Cerebellar nuclear complex (tissue), 1 donor: Measurements from ENCODE around the gene TSFM.
A peak's percentile ranks its signal among the peaks of the same experiment; 100 is the strongest.

Experiments used
- DNase-seq, 2 experiments: peaks; one replicate each; lab custom pipeline; 2025; lab: John Stamatoyannopoulos, UW

Gene TSFM

DNA sequence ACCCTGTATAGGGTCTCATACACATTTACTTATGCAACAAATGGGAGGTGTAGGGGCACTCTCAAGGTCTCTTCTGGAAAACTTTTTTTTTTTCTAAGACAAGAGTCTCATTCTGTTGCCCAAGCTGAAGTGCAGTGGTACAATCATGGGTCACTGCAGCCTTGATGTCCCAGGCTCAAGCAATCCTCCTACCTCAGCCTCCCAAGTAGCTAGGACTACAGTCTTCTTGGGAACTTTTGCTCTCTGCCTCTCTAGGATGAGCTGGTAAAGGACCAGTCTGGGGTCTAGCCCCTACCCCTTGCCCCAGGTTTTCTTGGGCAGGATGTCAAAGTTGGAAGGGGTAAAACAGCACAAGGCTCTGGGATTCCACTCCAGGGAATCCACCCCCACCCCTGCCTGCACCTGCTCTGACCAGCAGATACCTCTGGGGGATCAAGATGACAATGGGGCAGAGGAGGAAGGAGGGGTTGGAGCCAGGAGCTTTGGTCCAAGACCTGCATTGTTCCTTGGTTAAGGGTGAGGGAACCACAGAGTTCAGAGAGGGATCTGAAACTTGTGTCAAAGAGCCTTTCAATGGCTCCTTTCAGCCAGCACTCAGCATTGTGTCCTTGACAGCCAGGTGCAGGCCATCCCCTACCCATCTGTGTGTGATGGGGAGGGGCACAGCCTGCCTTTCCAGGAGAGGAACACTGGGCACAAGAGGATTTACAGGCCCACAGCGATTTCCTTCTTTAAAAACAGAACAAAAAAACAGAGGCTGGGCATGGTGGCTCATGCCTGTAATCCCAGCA lies 51.7 kb downstream of the TSFM start:
- DNase-seq, result no peak

DNA sequence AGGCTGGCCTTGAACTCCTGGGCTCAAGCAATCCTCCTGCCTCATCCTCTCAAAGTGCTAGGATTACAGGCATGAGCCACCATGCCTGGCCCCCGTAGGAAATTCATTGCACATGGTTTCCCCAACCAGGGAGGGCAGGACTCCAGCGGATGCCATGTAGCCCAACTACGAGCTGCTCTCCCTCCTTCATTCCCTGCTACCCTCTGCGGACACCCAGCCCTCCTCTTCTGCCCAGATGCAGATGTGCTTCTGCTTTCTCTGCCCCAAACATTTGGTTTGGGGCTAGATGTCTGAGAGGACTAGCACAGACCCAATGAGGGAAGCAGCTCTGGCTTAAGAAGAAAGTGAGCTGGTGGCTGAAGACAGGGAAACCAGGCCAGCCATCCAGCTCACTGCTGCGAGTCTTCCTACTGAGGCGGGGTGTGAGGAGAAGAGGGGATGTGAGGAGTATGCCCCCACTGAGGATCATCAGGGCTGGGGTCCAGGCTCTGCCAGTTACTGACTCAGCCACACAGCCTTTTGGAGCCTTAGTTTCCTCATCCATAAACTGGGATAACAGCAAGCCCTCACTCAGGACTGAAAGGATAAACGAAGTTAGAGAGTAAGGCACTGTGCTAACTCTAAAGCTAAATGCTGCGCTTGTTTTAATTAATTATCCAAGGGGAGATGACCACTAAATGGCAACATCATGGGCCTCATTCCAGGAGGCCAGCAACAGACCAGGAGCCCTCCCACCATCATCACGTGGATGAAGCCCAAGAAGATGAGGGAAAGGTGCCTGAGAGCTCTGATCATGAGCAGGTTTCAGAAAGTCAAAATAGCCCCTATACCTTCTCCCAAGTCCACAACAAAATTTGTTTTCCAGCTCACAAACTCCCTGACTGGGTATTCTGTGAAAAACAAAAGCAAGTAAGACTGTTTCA lies 53.0 kb downstream of the TSFM start:
- no peak for DNase-seq

DNA sequence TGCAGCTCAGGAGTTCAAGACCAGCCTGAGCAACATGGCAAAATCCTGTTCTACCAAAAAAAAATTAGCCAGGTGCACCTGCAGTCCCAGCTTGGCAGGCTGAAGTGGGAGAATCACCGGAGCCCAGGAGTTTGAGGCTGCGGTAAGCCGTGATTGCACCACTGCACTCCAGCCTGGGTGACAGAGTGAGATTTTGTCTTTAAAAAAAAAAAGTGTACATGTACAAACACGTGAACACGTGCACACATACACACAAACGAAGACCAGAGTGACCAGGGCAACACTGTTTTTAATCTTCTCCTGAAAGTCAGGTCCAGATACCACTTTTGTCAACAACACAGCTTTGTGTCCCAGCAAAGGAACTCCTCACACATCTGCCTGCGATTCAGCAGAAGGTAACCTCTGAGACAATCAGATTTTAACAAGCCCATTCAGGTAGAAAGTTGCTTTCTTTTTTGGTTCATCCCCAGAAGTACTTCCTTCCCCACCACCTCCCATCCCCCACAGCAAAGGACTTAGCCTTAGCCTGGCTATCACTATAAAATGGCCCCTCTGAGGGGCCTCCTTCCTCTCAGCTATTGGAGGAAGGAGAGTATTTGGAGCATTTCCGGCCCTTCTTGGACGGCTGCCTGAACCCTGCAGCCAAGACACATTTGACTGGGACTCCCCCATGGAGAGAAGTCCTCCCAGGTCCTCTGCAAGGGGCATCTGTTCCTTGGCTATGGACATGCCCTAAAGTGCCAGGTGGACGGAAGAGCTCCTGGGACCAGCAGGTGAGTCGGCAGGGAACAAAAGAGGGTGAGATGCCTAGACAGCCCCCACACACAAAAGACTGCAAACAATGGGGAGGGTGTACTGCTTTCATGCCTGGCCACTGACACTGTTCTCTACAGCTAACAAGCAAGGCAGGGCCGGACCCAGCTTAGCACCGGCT lies 54.1 kb downstream of the TSFM start:
- peak; percentile 88 to 90 for DNase-seq

DNA sequence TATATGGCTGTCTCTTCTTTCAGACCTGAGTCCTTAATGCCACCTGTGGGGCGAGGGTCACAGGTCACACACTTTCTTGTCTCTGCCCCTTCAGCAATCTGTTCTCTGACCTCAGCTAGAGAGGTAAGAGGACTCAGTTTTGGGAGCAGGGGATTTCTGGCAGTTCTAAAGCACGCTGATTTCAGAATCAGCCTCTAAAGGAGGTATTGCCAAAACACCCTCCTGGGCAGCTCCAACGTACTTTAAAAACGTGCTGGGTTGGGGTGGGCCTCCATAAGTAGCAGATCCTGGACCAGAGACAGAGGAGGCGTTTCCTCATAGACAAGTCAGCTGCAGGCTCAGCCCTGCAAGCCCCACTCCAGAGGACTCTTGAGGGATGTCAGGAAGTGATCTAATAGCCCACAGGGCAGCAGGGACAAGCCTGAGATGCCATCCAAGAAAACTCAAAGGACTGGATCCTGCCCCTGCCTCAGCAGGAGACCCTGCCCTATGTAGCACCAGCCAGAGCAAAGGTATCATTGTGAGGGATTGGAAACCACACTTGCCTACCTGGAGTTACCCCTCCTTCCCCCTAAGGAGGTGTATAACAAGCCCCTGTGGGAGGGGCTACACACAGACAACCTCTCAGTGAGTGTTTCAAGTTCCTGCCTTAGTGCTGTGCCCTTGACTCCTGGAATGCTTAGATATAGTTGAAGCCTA lies 55.4 kb downstream of the TSFM start:
- DNase-seq, result no peak

DNA sequence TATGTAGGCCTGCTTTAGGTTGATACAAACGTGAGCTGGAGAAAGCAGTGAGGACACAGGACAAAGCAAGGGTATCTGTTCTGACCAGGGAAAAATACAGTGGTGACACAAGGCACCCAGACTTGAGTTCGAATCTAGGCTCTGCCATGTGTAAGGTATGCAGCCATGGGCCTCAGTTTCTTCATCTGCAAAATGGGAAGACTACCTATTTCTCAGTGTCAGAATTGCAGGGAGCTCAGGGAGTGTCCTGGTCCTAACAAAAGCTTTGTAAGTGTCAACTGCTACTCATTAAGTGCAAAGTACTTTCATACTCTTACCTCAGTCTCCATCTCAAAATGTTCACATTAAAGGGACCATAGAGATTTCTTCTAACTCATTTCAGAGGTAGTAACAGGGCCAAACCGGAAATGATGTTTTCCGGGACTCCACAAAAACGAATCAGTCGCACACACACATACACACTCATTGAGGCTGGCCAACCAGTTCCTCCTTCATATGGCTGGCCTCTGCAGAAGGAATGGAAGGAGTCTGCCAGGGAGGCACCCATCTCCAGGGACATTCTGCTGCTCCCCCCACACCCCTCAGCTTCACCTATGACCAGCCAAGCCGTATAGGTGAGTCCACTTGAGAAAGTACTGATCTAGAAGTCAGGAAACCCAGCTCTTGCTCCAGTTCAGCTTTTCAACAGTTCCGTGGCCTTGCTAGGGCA lies 56.2 kb downstream of the TSFM start:
- no peak for DNase-seq

DNA sequence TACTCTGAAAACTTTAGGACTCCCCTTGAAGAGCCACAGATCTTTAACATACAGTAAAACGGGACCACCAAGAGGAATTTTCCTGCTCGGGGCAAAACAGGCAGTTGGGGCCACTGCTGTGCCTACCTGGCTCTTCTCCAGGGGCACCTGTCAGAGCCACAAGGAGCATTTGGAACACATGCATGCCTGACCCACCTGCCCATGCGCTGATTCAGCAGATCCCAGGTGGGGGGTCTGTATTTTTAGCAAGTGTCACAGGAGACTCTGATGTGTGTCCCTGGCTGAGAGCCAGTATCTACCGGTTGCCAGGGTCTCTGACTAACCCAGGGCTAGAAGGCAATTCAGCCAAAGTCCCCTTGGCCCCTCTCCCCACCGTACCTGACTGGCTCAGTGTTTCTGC lies 57.4 kb downstream of the TSFM start:
- peak; percentile 76 to 78 for DNase-seq

DNA sequence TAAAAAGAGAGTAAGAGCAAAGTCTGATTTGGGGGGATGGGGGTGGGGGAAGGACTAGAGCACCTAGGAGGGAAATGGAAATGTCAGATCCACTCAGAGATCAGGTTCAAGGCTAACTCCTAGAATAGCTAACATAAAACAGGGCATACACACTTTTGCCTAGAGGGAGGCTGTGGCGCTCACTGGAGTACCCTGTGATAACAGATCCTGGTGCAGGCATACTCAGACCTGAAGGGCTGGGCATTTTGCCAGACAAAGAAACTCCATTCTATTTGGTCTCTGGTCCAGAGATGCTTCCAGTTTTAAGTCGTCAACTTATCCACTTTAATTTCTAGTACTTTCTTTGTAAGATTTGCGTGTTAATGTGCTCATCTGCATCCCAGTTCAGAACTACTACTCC lies 58.1 kb downstream of the TSFM start:
- peak in 1 of 2 experiments; percentile 20 for DNase-seq

DNA sequence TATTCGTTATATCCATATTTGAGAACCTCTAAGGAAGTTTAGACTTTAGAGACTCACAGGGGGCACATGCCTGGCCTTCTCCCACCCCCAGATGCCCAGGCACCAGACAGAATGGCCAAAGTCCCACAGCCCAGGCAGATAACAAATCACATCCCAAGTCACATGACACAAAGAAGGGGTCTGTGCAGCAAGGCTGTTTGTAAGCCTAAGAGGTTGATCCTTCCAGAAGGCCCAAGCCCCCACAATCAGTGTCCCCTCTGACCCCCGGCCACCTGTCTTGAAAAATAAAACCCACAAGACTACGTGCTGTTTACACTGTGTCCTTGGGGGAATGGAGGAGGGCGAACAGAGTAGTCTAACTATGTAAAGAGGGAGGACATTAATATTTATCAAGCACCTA lies 58.9 kb downstream of the TSFM start:
- DNase-seq, result no peak

DNA sequence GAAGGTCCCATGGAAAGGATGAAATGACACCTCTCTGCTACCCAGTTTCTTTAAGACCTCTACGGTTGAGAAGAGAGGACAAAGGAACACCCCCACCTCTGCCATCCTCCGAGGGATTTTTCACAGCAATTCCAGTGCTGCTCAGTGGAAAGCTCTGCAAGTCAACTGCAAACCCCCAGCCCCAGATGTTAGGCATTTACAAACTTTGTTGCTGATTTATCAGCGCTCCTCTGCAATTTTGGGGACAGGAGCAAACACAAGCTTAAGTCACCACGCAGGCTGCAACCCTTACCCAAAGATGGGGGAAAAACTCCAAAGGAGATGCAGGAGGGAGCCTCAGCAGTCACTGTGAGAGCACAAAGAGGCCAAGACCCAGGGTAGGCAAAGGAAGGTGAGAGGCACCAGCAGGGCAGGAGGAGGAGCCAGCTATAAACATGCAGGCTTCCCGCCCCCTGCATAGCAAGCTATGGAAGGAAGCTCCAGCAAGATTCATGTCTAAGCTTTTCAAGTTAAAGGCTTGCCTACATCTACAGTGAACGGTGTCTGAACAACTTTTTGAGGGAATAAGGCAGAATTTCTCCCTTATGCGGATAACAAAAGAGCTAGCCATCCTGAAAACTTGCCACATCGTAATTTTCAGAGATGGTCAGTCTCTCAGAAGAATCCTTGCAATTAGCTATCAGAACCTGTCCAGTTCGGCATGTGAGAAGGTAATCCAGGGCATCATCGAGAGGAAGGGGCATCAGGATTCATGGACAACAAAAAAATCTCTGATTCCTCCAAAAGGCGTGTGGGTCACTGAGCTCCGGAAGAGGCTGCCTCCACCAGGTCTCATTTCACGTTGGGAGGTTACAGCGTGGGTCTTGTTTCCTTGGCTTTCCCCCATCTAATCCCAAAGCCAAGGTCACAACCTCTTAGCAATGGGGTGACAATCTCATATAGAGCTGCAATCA lies 60.0 kb downstream of the TSFM start:
- no peak for DNase-seq

DNA sequence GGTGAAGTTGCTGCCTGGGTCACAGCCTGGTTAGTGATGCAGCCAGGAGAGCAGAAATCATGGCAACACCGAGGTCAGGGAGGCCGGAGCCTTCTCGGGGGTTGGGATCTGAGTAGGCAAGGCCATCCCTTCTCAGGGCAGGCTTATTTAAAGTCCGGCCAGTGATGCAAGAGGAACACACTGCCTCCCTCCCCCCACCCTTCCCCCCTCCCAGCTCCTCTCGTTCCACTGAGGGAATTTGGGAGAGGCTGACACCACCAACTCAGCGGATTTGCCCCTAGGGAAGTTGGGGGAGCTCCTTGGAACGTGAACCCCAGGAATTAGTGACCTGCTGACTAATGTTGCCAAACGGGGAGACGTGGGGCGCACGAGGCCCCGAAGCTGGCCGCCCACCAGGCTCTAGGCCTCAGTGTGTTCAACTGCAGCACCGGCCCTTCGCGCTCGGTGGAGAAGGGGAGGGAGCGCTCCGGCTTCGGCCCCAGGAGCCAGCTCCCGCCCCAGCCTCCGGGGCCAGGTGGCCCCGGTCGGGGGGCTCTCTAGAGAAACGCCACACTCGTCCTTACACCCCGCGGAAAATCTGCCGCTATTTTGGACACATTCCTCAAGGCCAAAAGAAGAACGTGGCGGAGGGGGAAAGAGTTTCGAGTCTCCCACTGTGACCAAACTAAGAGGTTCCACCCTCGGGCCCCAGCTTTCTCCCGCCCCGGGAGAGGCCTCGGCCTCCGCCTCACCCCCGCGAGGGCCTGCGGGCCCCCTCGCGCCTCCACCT lies 62.3 kb downstream of the TSFM start:
- DNase-seq, result no peak

DNA sequence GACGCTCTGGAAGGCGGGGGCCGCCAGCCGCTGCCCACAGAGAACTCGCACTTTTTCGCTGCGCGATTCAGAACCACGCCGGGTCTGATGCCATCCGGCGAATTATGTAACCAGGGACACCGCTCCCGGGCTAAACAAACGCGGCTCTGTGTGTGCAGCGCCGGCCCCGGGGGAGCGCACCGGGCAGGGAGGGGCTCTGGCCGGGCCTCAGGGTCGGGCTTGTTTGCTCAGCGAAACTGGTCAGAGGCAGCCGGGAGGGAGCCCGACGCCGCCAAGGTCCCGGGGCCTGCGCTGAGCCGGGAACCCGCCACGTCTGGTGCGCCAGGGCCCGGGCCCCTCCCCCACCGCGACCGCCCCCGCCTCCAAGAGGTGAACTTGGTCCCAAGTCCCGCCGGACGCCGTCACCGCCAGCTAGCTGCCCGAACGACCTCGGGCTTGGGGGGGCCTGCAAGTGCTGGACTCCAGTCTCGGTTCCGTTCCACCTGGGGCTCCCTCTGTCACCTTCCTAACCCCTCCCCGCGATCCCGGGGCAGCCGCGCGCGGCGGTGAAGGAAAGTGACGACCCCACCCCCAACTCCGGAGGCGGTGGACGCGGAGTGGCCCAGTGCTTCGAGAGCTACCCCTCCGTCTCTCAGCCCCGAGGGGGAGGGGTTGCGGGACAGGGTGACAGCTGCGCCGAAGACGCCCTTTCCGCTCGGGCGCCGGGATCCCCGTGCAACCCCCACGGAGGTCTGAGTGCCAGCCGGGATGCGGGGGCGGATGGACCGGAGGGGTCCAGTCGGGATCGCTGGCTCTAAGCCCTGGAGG lies 63.1 kb downstream of the TSFM start:
- DNase-seq, result no peak

DNA sequence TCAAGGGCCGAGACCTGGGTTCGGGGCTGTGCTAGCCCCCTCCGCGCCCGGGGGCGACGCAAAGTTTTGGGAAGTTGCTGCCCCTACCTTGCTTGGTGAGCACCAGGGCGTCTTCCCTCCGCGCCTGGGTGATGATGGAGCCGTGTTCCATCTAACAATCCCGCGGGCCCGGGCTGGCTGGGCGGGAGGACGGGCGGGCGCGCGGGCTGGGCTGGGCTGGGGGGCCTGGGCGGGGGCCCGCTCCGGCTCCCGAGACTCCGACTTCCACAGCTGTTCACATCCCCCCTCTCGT lies 63.6 kb downstream of the TSFM start:
- DNase-seq, result no peak

DNA sequence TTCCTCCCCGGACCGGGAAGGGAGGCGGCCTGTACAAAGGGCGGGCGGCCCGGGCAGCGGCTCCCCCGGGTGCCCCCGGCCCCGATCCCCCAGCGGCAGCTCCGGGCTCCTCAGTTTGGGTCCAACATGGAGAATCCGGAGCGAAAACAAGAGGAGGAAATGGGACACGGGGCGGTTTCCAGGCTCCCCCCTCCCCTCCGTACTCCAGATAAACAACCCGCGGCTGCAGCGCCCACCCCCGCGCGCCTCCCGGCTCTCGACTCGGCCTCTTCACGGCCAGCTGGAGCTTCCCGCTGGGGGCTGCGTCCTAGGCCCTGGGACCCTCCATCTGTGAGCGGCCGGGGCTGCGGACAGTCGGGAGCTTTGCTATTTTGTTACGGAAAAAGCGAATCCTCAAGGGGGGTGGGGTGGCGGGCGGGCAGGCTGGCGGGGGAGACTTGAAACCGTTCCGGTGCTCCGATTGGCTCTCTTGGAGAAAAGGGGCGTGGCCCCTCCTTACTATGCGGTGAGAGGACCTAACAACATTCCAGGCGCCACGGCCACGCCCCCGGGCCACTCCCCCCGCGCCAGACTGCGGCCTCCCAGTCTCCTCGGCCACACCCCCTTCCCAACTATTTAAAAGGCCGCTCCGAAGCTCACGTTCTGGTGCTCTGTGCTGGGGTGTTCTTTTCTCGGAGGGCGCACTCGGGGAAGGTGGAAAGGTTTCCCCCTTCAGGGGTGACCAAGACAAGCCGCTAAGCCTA lies 64.2 kb downstream of the TSFM start, which contains the start of gene CTDSP2:
Gene CTDSP2, minus strand, starts transcription at position 153 of the 743 bp plus-strand sequence. CDS start 294 bp downstream, outside the sequence.
- peak; percentile 86 to 94 for DNase-seq
